ENCODE data around the gene CST6.

DNA sequence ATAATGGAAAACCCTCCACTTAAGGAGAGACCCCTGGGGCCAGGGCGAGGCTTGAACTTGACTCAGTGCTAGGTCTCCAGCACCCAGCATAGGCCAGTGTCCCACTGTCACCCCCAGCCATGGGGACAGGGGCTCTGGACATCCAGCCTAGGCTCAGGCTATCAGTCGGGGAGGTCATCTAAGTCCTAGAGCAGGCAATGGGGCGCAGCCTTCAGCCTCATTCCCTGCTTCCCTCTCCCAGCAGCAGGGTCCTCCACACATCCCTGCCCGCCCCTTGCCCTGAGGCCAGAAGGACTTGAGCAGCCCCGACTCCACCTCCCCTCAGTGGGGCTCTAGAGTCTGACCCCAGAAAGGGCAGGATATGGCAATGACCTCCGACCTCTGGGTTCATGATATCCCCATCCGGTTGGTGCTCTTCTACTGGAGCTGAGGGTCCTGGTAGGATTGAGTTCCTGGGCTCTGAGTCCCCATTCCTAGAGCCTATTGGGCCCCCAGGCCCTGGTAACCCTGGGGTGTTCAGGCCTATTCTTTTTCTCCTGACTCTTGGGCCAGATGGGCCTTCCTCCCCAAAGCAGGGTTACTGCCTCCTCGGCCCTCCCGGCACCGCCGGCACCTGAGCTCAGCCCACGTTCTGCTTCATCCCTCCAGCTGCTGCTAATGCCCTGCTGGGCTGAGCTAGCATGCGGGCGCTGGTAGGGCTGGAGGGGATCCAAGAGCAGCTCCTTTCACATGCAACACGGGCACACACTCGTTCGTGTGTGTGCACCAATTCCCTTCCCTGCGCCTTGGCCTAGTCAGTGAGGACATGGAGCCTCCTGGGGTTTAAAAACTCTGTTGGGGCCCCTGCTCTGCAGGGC, 4.4 kb downstream of the CST6 start:
- no peak for TF ChIP-seq EZH2phosphoT487 (IDR thresholded peaks at IDR 0.05; ENCODE audit: borderline replicate concordance)
- TF ChIP-seq, protein P1, sequence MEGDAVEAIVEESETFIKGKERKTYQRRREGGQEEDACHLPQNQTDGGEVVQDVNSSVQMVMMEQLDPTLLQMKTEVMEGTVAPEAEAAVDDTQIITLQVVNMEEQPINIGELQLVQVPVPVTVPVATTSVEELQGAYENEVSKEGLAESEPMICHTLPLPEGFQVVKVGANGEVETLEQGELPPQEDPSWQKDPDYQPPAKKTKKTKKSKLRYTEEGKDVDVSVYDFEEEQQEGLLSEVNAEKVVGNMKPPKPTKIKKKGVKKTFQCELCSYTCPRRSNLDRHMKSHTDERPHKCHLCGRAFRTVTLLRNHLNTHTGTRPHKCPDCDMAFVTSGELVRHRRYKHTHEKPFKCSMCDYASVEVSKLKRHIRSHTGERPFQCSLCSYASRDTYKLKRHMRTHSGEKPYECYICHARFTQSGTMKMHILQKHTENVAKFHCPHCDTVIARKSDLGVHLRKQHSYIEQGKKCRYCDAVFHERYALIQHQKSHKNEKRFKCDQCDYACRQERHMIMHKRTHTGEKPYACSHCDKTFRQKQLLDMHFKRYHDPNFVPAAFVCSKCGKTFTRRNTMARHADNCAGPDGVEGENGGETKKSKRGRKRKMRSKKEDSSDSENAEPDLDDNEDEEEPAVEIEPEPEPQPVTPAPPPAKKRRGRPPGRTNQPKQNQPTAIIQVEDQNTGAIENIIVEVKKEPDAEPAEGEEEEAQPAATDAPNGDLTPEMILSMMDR (conservative IDR thresholded peaks at IDR 0.05; ENCODE audit: low read length): no peak
